ENCODE measurements around the gene RNF130. TPM values are rescaled to one million over a fixed set of nuclear protein-coding genes. Genes with fewer than 3 reads are reported as not detected.

The RNF130 gene
- total and polyA plus RNA-seq, 2 experiments from 2014 or later: 69.6 to 83.0 TPM

- no peaks in the 10 kb centered on the region for H3K27me3 ChIP-seq
- no peaks in the 10 kb centered on the region for H3K4me1 ChIP-seq (ENCODE audit: low read depth)
- H3K36me3 ChIP-seq: no peaks in the 10 kb centered on the region
- H3K4me3 ChIP-seq: no peak overlapping the region
- H3K9me3 ChIP-seq (ENCODE audit: low read depth): no peaks in the 10 kb centered on the region
- H3K27ac ChIP-seq: no peak overlapping the region
- DNase-seq (ENCODE audit: low read depth in 1 of 2, low spot score in 1 of 2): no peak
- TF ChIP-seq CTCF (IDR thresholded peaks at IDR 0.05; ENCODE audit: low read depth, low read length): no peak
These were observed 29.3 kb upstream of the RNF130 start for GRCh38 chr5:180100621-180101450.

- H3K4me3 ChIP-seq: no peak overlapping the region
- H3K9me3 ChIP-seq (ENCODE audit: low read depth): no peaks in the 10 kb centered on the region
- no peaks in the 10 kb centered on the region for H3K4me1 ChIP-seq (ENCODE audit: low read depth)
- H3K27ac ChIP-seq: no peak overlapping the region
- no peaks in the 10 kb centered on the region for H3K36me3 ChIP-seq
- no peak for DNase-seq (ENCODE audit: low read depth in 1 of 2, low spot score in 1 of 2)
- no peak for TF ChIP-seq CTCF (IDR thresholded peaks at IDR 0.05; ENCODE audit: low read depth, low read length)
- no peaks in the 10 kb centered on the region for H3K27me3 ChIP-seq
These were observed 28.4 kb upstream of the RNF130 start for GRCh38 chr5:180099733-180100611.

- no peak for TF ChIP-seq CTCF (IDR thresholded peaks at IDR 0.05; ENCODE audit: low read depth, low read length)
- Histone ChIP-seq H3K36me3 (no peaks in the 10 kb centered on the region), H3K4me3 (no peak overlapping the region), H3K9me3 (ENCODE audit: low read depth) (no peaks in the 10 kb centered on the region), H3K27me3 (no peaks in the 10 kb centered on the region), H3K27ac (no peak overlapping the region), H3K4me1 (ENCODE audit: low read depth) (no peaks in the 10 kb centered on the region)
- no peak for DNase-seq (ENCODE audit: low read depth in 1 of 2, low spot score in 1 of 2)
These were observed 27.6 kb upstream of the RNF130 start for GRCh38 chr5:180098991-180099732.

GRCh38 chr5:180098526-180098925, 27.0 kb upstream of the RNF130 start:
- H3K9me3 ChIP-seq (ENCODE audit: low read depth): no peaks in the 10 kb centered on the region
- H3K27me3 ChIP-seq: no peaks in the 10 kb centered on the region
- no peak for DNase-seq (ENCODE audit: low read depth in 1 of 2, low spot score in 1 of 2)
- no peaks in the 10 kb centered on the region for H3K4me1 ChIP-seq (ENCODE audit: low read depth)
- no peak overlapping the region for H3K27ac ChIP-seq
- TF ChIP-seq CTCF (IDR thresholded peaks at IDR 0.05; ENCODE audit: low read depth, low read length): no peak
- no peaks in the 10 kb centered on the region for H3K36me3 ChIP-seq
- no peak overlapping the region for H3K4me3 ChIP-seq

GRCh38 chr5:180097926-180098325, 26.4 kb upstream of the RNF130 start:
- no peak overlapping the region for H3K4me3 ChIP-seq
- no peak for TF ChIP-seq CTCF (IDR thresholded peaks at IDR 0.05; ENCODE audit: low read depth, low read length)
- no peaks in the 10 kb centered on the region for H3K36me3 ChIP-seq
- no peaks in the 10 kb centered on the region for H3K27me3 ChIP-seq
- no peak for DNase-seq (ENCODE audit: low read depth in 1 of 2, low spot score in 1 of 2)
- no peak overlapping the region for H3K27ac ChIP-seq
- no peaks in the 10 kb centered on the region for H3K4me1 ChIP-seq (ENCODE audit: low read depth)
- no peaks in the 10 kb centered on the region for H3K9me3 ChIP-seq (ENCODE audit: low read depth)
